RWPE2 (cell line): ENCODE data around the gene AGPAT2.

ENCODE experiments used
- ATAC-seq: fragments of 200-7000 bp; cut with Tn5 transposase; 3 replicates; pipeline ENCODE4 v1.9.1; 2021; ENCODE audit warnings: low read depth
- DNase-seq: peaks from one replicate; pipeline ENCODE4 v3.0.0-alpha.2; 2020; ENCODE audit warnings: low spot score
- H3K27ac ChIP-seq: fragments of 450-650 bp; 2 replicates; pipeline ENCODE4 v1.5.1; 2017; ENCODE audit warnings: mild to moderate bottlenecking; ENCODE audit not compliant: poor library complexity, severe bottlenecking
- H3K27me3 ChIP-seq: fragments of 250-450 bp; sonication (Bioruptor Pico); 2 replicates; pipeline ENCODE4 v1.5.1; 2021; ENCODE audit warnings: mild to moderate bottlenecking, moderate library complexity; ENCODE audit not compliant: insufficient read depth, poor library complexity, severe bottlenecking
- H3K36me3 ChIP-seq: fragments of 250-450 bp; sonication (Bioruptor Pico); 2 replicates; pipeline ENCODE4 v1.5.1; 2020; ENCODE audit warnings: low read depth, mild to moderate bottlenecking, moderate library complexity
- H3K4me1 ChIP-seq: fragments of 250-450 bp; sonication (Bioruptor Pico); 2 replicates; pipeline ENCODE4 v1.5.1; 2021; ENCODE audit warnings: mild to moderate bottlenecking, moderate library complexity; ENCODE audit not compliant: insufficient read depth, poor library complexity, severe bottlenecking
- H3K4me3 ChIP-seq: fragments of 250-450 bp; sonication (Bioruptor Pico); 2 replicates; pipeline ENCODE4 v1.5.1; 2021; ENCODE audit warnings: mild to moderate bottlenecking, moderate library complexity; ENCODE audit not compliant: severe bottlenecking
- H3K9me3 ChIP-seq: fragments of 250-450 bp; sonication (Bioruptor Pico); 2 replicates; pipeline ENCODE4 v1.5.1; 2021; ENCODE audit warnings: mild to moderate bottlenecking, moderate library complexity; ENCODE audit not compliant: severe bottlenecking
- TF ChIP-seq, protein P1 (sequence below): fragments of 450-650 bp; IDR thresholded peaks from one replicate; pipeline ENCODE4 v1.5.1; 2017; ENCODE audit warnings: mild to moderate bottlenecking, moderate library complexity; ENCODE audit not compliant: poor library complexity, severe bottlenecking

The AGPAT2 gene

DNA sequence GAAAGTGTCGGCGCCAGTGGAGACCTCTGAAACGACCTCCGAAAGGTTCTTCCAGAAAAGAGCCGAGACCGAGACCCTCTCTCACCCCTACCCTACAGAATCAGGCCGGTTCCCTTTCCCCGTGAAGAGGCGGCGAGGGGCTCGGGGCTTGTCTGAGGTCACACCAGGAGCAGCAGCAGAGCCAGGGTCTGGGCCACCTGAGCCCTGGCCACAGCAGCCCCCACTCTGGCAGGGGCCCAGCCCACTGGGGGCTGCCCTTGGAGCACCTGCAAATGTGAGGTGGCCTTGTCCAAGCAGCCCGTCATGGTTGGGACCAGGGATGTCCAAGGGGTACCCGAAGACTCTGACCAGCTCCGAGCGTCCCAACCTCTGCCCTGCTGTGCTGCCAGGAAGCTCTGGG, 9.2 kb downstream of the AGPAT2 start:
- Histone ChIP-seq H3K9me3 (no peaks in the 10 kb centered on the region), H3K27ac (no peak overlapping the region), H3K36me3 (peaks cover 3% of the 10 kb centered on the region; the same call in 1 of the 2 replicates), H3K4me3 (no peak overlapping the region), H3K4me1 (no peaks in the 10 kb centered on the region), H3K27me3 (no peaks in the 10 kb centered on the region)
- TF ChIP-seq, protein P1, sequence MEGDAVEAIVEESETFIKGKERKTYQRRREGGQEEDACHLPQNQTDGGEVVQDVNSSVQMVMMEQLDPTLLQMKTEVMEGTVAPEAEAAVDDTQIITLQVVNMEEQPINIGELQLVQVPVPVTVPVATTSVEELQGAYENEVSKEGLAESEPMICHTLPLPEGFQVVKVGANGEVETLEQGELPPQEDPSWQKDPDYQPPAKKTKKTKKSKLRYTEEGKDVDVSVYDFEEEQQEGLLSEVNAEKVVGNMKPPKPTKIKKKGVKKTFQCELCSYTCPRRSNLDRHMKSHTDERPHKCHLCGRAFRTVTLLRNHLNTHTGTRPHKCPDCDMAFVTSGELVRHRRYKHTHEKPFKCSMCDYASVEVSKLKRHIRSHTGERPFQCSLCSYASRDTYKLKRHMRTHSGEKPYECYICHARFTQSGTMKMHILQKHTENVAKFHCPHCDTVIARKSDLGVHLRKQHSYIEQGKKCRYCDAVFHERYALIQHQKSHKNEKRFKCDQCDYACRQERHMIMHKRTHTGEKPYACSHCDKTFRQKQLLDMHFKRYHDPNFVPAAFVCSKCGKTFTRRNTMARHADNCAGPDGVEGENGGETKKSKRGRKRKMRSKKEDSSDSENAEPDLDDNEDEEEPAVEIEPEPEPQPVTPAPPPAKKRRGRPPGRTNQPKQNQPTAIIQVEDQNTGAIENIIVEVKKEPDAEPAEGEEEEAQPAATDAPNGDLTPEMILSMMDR, result no peak
- no peak for DNase-seq
- no peak for ATAC-seq

DNA sequence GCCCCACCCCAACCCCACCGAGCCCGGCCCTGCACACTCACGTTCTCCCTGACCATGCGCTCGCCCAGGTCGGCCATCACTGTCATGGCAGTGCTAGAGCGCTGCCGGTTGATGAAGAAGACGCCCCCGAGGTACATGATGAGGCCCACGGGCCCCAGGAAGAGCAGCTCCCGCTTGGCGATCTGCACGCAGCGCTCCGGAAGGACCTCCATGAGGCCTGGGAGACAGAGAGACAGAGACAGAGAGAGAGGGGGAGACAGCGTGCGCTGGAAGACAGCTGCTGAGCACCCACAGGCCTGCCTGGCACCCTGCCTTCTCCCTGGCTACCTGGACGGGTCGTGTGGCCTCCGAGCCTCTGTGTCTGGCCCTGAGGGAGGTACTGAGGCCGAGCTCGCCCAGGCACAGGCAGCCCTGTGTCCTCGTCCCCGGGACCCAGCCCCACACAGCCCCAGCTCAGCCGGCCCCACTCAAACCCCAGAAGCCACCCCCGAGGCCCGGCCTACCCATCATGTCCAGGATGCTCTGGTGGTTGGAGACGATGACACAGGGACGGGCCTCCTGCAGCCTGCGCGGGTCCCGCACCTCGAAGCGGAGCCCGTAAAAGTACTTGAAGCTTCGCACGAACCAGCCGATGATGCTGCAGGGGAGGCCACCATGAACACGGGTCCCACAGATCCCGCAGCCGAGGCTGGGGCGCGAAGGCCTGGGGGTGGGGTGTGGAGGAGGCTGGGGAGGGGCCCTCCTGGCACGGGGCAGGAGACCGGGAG, 10.2 kb downstream of the AGPAT2 start:
- Histone ChIP-seq H3K4me3 (no peak overlapping the region), H3K36me3 (peaks cover 3% of the 10 kb centered on the region; the same call in 1 of the 2 replicates), H3K27ac (no peak overlapping the region), H3K9me3 (no peaks in the 10 kb centered on the region), H3K27me3 (no peaks in the 10 kb centered on the region), H3K4me1 (no peaks in the 10 kb centered on the region)
- TF ChIP-seq, protein P1, result no peak
- no peak for ATAC-seq
- DNase-seq, result no peak

DNA sequence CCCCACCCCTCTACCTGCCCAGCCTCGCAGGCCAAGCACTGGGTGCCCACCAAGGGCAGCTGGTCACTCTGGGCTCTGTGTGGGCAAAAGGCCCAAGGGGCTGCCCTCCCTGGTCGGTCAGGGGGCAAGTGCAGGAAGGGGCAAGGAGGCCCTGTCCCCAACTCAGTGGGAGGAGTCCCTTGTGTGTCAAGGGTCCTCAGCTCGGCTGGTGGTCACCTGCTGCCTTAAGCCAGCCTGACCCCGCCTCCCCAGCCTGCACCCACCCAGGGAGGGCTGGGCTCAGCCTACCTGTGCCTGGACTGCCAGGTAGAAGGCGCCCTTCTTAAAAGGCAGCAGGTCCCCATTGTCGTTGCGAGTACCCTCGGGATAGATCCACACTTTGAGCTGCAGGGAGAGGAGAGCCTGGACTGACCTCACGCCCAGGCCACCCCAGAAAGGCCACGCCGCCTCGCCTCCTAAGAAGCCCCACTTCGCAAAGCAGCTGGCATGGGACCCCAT, 10.9 kb downstream of the AGPAT2 start:
- peaks cover 3% of the 10 kb centered on the region; the same call in 1 of the 2 replicates for H3K36me3 ChIP-seq
- no peak overlapping the region for H3K4me3 ChIP-seq
- H3K27me3 ChIP-seq, result no peaks in the 10 kb centered on the region
- no peaks in the 10 kb centered on the region for H3K9me3 ChIP-seq
- DNase-seq (no peak), ATAC-seq (no peak)
- H3K4me1 ChIP-seq, result no peaks in the 10 kb centered on the region
- TF ChIP-seq, protein P1, result no peak
- no peak overlapping the region for H3K27ac ChIP-seq

DNA sequence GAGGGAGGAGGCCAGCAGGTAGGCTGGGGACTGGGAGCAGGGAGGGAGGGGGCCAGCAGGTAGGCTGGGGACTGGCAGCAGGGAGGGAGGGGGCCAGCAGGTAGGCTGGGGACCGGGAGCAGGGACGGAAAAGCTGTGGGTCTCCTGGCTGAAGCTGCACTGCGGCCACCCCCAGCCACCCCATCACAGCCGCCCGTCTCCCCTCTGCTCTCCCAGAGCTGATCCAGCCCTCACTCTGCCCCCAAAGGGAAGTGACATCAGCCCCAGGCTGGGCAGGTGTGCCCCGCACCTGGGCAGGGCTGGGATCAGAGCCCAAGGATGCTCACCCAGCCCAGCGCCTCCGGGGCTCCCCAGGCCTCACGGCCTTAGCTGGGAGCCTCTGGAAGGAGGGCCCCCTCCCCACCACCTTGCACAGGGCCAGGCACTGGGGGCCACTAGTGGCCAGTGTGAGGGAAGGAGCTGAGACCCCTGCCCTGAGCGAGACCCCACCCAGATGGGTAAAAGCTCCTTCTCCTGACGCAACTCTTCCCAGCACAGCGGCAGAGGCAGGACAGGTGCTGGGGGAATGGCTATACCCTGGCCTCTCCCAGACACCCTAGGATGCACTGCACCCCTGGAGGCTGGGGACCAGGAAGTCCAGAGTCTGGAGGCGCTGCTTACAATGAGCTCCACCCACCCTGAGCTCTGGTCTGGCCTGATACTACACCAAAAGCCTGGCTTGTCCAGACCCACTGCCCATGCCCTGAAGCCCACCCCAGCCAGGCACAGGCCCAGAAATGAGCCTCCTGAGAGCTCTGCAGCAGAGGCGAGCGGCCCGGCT, 11.6 kb downstream of the AGPAT2 start:
- no peak overlapping the region for H3K4me3 ChIP-seq
- TF ChIP-seq, protein P1, result no peak
- no peaks in the 10 kb centered on the region for H3K9me3 ChIP-seq
- no peak for DNase-seq
- ATAC-seq, result peak; percentile 48
- H3K27me3 ChIP-seq, result no peaks in the 10 kb centered on the region
- no peak overlapping the region for H3K27ac ChIP-seq
- H3K36me3 ChIP-seq, result peaks cover 3% of the 10 kb centered on the region; the same call in 1 of the 2 replicates
- no peaks in the 10 kb centered on the region for H3K4me1 ChIP-seq
